NCI-H2196 (cell line): ENCODE data around the gene ADCYAP1R1.
"Not testable (repeated sequence)": the region's sequence is repeated elsewhere in the genome, so short reads cannot be mapped to it uniquely, and the experiment has no call there.

Source experiments
- DNase-seq: peaks from one replicate; lab custom pipeline; 2025; ENCODE audit not compliant: unreplicated experiment; lab: John Stamatoyannopoulos, UW

Gene ADCYAP1R1

DNA sequence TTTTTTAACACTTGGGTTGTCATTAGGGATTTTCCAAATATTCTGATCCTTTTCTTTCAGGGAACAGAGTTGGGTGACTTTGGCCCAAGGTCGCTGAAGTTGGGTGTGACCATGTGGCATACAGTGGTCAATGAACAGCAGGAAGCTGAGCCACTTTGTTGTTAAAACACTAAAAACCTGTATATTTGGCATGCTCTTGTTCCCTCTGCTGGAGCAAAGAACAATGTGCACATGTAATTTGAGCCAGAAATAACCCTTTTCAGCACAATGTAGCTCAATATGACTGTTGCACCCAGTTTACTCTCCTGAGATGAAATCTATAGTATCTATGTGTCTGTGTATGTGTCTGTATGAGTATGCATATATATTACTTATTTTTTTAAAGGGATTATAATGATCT is 74.9 kb downstream of the ADCYAP1R1 start:
- no peak for DNase-seq

DNA sequence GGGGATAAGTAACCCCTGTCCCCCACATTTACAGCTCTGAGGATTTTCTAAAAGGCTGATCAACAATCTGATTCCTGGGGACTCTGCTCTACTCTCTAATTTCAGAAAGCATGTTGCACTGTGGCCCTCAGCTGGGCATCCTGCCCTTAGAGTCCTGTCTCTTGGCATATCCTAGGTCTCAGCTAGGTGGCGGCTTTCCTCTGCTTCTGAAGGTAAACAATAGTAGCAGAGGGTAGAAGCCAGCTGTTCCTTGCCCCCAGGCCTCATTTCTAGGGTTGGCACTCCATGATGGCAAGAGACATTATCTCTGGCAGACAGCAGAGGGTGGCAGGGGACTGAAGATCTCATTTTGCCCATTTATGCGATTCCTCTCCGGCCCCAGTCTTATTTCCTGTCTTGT is 77.0 kb downstream of the ADCYAP1R1 start:
- no peak for DNase-seq

DNA sequence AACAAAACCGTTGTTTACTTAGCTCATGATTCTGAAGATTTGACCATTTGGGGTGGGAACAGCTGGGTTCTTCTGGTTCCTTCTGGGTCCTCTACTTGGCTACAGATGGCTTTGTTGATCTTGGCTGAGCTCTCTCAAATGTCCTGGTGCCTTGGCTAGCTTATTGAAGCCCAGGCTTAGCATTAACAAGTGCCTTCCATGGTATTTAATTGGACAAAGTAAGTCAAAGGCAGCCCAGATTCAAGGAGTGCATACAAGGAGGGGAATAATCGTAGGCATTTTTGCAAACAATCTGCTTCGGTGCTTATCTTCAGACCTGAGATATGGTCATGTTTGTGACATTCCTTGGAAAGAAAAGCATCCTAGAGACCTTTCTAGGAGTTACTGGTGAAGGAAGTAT is 81.4 kb downstream of the ADCYAP1R1 start:
- DNase-seq: no peak

DNA sequence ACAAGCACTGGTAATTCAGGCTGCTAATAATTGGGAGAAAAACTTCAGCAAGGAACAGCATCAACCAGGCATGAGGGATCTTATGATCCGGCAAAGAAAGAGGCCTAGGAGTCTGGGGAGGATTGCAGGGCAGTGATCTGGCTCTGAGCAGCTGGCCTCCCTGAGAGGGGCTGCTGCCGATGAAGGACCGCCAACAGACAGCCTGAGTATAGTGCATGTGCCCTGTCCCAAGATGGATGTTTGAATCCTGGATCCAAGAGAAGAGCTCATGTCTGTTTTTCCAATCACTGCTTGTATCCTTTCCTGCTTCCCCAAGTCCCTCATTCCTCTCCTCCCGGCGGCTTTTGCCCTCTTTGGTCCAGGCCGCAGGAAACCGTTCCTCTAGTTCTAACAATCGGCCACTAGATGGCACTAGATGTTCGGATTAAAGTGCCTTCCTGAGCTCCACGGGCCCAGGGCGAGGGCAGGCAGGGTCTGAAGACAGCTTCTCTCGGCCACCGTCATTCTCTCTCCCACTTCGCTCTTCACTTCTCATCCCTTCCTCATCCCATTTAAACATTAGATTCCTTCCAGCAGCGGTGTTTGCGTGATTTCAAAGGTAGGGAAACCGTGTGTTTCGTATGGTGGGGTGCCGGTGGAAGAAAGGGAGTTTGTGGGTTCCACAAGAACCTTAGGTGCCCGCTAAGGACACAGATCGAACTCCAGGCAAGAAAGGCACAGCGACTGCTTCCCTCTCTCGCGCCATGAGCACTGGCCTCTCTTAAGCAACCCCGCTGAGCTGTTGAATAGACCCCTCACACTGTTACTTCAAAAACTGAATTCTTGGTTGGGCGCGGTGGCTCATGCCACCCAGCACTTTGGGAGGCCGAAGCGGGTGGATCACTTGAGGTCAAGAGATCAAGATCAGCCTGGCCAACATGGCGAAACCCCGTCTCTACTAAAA is 82.4 kb downstream of the ADCYAP1R1 start:
- peak; percentile 87 for DNase-seq

DNA sequence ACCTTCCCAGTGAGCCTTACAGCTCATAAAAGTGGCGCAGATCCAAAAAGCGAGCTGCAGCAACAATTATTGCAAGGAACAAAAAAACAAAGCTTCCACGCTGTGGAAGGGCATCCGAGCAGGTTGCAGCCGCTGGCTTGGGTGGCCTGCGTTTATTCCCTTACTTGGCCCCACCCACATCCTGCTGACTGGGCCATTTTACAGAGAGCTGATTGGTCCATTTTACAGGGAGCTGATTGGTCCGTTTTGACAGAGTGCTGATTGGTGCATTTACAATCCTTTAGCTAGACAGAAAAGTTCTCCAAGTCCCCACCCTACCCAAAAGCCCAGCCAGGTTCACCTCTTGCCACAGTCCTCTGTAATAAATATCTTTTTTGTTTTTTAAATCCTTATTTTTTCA is 85.1 kb downstream of the ADCYAP1R1 start:
- no peak for DNase-seq

DNA sequence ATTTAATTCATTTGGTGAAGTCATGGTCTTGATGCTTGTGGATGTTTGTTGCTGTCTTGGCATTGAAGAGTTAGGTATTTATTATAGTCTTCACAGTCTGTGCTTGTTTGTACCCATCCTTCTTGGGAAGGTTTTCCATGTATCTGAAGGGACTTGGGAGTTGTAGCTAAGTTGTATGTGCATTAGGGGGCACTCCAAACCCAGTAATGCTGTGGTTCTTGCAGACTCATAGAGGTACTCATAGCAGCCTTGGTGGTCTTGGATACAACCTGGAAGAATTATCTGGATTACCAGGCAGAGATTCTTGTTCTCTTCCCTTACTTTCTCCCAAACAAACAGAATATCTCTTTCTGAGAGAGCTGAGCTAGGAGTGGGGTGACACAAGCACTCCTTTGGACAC is 93.2 kb downstream of the ADCYAP1R1 start:
- no peak for DNase-seq

DNA sequence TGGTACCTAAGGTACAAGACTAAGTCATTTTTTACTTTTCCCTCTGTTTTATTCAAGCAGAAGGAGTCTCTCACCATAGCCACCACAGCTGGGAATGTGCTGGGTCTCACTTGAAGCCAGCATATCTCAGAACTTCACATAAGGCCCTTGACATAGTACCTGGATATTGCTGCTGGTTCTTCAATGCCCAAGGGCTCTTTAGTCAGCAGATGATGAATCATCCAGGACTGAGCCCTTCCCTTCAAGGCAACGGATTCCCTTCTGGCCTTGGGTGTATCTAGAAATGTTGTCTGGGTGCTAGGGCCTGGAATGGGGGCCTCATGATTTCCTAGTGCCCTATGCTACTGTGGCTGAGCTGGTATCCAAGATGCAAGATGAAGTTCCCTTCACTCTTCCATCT is 93.9 kb downstream of the ADCYAP1R1 start:
- no peak for DNase-seq

DNA sequence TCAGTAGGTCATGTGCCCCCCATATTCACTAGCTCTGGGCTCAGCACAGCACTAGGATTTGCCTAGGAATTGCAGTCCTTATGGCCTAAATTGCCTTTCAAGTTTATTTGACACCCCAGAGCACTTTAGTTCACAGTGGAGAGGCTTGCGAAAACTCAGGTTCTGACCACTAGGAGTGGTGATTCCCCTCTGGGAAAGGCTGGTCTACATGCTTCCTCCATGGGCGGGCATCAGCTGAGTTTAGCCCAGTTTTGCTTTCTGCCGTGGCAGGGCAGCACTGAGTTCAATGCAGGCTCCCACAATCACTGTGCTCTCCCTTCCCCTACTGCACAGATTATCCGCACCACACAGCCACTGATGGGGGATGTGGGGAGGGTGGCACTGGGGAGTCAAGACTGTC is 94.4 kb downstream of the ADCYAP1R1 start:
- DNase-seq: no peak

DNA sequence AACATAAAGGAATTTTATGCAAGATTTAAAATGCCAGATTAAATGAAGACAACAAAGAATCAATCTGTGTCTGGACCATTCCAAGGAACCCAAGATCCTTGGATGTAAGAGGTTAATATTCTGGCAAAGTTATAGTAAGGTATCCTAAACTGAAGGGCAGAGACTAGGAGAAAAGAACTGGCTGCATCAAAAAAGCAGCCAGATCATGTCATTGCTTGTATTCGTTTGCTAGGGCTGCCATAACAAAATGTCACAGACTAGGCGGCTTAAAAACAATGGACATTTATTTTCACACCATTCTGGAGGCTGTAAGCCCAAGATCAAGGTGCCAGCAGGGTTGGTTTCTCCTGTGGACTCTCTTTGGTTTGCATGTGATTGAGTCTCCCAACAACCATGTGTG is 99.7 kb downstream of the ADCYAP1R1 start:
- no peak for DNase-seq

DNA sequence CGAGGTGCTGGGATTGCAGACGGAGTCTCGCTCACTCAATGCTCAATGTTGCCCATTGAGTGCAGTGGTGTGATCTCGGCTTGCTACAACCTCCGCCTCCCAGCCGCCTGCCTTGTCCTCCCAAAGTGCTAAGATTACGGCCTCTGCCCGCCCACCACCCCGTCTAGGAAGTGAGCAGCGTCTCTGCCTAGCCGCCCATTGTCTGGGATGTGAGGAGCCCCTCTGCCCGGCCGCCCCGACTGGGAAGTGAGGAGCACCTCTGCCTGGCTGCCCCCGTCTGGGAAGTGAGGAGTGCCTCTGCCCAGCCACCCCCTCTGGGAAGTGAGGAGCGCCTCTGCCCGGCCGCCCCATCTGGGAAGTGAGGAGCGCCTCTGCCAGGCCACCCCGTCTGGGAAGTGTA is 101.2 kb downstream of the ADCYAP1R1 start:
- DNase-seq: not testable (repeated sequence)

DNA sequence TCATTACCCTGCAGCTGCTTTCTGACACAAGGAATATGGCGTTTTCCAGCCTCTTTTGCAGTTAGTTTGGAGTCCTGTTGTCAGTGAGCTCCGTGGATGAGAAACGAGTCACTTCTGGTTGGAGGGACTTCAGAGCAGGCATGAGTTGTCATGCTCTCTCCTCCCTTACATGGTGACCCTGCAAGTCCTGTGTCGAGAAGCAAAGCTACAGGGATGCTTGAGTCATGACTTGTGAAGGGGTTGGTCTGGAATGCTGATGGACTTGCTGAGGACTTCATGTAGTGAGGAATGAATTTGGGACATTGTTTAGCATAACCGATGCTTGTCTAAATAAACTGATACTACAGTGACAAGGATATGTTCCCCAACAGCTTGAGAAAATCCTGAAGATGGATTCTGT is 108.8 kb downstream of the ADCYAP1R1 start:
- no peak for DNase-seq
